ELR (cell line): ENCODE results near the gene EVC2.
A peak's percentile ranks its signal among the peaks of the same experiment; 100 is the strongest.

Experiments
- DNase-seq: peaks from one replicate; pipeline ENCODE4 v3.0.0-alpha.2; 2015; ENCODE audit warnings: low read depth

Gene EVC2, protein sequence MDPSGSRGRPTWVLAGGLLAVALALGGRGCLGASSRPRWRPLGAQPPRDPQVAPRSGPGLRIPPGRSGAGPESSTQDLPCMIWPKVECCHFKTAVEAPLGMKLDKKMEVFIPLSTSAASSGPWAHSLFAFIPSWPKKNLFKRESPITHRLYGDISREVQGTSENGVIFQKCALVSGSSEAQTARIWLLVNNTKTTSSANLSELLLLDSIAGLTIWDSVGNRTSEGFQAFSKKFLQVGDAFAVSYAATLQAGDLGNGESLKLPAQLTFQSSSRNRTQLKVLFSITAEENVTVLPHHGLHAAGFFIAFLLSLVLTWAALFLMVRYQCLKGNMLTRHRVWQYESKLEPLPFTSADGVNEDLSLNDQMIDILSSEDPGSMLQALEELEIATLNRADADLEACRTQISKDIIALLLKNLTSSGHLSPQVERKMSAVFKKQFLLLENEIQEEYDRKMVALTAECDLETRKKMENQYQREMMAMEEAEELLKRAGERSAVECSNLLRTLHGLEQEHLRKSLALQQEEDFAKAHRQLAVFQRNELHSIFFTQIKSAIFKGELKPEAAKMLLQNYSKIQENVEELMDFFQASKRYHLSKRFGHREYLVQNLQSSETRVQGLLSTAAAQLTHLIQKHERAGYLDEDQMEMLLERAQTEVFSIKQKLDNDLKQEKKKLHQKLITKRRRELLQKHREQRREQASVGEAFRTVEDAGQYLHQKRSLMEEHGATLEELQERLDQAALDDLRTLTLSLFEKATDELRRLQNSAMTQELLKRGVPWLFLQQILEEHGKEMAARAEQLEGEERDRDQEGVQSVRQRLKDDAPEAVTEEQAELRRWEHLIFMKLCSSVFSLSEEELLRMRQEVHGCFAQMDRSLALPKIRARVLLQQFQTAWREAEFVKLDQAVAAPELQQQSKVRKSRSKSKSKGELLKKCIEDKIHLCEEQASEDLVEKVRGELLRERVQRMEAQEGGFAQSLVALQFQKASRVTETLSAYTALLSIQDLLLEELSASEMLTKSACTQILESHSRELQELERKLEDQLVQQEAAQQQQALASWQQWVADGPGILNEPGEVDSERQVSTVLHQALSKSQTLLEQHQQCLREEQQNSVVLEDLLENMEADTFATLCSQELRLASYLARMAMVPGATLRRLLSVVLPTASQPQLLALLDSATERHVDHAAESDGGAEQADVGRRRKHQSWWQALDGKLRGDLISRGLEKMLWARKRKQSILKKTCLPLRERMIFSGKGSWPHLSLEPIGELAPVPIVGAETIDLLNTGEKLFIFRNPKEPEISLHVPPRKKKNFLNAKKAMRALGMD

GRCh38 chr4:5708449-5709206 is at the start of gene EVC2:
Gene EVC2, minus strand, starts transcription at chr4:5708559. Its CDS starts 46 bp downstream, at chr4:5708513.
- peak; percentile 68 for DNase-seq

DNA sequence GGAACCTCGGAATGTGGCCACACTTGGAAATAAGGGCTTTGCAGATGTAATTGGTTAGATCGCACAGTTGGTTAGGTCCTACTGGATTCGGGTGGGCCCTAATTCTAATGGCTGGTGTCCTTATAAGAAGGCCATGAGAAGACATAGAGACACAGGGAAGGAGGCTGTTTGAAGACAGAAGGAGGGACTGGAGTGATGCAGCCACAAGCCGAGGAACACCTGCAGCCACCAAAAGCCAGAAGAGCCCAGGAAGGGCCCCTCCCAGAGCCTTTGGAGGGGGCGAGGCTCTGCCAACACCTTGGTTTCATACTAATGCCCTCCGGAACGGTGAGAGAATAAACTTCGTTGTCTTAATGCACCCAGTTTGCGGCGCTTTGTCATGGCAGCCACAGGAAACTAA is 49.6 kb upstream of the EVC2 start:
- DNase-seq = no peak

DNA sequence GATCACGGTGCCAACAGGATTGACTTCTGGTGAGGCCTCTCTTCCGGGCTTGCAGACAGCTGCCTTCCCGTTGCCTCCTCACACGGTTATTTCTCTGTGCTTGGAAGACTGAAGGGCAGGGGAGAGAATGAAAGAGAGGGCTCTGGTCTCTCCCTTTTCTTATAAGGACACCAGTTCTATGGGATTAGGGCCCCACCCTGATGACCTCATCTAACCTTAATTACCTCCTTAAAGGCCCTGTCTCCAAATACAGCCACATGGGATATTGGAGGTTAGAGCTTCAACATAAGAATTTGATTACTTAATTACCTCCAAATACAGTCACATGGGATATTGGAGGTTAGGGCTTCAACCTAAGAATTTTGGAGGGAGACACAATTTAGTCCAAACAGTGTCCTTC is 49.2 kb upstream of the EVC2 start:
- DNase-seq = peak; percentile 58

- no peak for DNase-seq
Observed at GRCh38 chr4:5757091-5757490, 48.7 kb upstream of the EVC2 start.

DNA sequence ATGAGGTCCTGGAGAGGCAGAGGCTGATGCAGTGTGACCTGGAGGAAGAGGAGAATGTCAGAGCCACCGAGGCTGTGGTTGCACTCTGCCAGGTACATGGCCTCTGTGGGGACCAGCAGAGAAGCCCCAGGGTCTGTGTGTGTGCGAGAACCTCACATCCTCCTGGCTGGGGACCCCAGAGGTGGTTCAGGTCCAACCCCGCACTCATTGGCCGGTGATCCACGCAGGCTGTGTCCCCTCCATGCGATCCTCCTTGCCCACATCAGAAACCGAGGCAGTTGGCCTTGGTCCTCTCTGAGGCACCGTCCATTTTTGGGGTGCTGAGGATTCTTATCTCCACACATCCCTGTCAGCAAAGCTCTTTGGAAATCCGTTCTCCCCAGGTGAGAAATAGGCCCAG is 47.9 kb upstream of the EVC2 start:
- no peak for DNase-seq

GRCh38 chr4:5755679-5756078 is 47.3 kb upstream of the EVC2 start:
- DNase-seq = no peak

- no peak for DNase-seq
Observed at GRCh38 chr4:5755161-5755560, 46.8 kb upstream of the EVC2 start.

DNA sequence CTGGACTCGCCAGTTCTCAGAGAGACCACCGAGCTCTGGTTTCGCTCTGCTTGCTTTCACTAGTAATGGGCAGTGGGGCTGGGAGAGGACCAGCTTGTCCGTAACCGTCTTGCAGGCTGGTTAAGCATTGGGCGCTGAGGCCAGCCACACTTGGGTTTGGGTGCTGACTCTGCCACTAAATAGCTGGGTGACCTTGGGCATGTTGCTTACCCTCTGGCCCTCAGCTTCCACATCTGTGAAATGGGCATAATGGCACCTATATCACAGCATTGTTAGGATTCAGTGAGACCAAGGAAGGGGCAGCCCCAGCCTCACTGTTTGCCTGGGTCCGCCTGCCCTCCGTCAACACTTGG is 46.1 kb upstream of the EVC2 start:
- DNase-seq = no peak

DNA sequence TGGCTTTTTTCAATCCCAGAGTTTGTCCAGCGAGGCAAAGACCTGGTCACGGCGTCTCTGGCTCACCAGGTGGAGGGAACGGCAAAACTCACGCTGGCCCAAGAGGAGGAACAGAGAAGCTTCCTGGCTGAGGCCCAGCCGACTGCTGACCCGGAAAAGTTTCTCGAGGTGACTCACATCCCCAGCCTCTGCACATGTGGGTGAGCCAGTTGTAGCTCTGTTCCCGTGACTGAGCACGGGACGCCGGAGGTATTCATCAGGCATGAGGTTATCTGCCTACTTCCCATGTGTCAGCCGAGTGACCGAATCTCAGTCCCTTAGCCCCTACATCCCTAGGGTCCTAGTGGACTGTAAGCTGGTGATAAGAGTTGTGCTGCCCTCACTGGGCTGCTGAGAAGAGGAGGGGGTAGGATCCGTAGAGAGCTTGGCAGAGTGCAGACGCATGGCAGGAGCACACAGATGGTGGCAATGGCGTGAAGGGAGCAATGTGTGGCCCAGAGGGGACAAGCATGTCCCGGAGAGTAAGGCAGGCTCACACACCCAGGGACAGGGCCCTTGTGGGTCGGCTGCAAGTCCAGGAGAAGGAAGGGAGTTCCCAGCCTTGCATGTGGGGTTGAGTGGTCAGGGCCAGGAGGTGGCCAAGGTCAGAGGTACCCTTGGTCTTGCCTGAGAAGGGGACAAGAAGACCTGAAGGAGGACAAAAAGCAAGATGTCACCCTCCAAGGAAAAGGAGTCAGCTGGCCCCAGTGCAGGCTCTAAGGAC is 45.6 kb upstream of the EVC2 start:
- peak; percentile 97 for DNase-seq

GRCh38 chr4:5753366-5753765 is 45.0 kb upstream of the EVC2 start:
- no peak for DNase-seq

- peak; percentile 89 for DNase-seq
Observed at GRCh38 chr4:5752376-5753184, 44.2 kb upstream of the EVC2 start.

DNA sequence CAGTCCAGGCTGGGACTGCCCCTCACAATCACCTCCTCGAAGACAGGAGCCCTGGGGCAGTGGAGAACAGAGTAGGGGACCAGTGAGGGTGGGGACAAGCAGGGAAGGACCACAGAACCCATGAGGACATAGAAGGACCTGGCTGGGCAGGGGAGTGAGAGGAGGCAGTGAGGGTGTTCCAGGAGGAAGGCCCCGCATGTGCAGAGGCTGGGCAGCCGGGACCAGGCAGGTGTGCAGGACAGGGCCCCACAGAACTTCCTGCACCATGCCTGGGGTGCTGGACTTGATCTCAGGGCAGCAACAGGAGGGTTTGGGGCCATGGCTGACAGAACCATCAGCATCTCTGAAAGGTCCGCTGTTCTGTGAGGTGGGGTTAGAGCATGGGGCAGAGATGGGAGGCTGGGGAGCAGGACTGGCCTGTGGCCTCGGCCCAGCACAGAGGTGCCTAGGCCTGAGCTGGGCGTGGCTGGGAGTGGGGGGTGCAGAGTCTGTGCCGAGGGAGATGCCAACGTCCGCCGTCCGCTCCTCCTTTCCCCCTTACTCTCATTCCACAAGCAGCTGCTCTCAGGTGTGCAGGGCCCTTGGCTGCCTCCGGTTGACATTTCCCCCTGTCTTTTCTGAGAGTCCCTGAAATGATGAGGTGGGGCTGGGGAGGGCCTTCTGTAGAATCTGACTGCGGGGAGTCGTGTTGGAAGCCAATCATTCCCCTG is 43.5 kb upstream of the EVC2 start:
- DNase-seq = no peak

GRCh38 chr4:5750946-5751665 is 42.7 kb upstream of the EVC2 start:
- peak; percentile 81 for DNase-seq

GRCh38 chr4:5750052-5750945 is 41.9 kb upstream of the EVC2 start:
- DNase-seq = peak; percentile 79

DNA sequence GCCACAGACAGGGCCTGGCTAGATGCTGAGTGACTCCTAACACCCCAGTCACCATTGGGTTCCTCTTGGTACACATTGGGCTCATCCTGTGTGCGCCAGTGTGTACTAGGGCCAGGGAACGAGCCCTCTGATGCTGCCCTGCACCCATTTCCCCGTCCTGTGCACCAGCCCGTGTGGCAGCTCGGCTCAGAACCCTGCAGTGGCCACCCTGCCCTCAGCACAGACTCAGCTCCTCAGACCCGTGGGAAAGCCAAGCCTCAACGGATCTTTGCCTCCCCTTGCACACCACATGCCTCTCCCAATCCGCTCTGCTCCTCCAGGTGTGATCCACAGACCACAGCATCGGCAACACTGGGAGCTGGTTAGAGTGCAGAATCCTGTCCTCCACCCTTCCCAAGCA is 41.2 kb upstream of the EVC2 start:
- no peak for DNase-seq

DNA sequence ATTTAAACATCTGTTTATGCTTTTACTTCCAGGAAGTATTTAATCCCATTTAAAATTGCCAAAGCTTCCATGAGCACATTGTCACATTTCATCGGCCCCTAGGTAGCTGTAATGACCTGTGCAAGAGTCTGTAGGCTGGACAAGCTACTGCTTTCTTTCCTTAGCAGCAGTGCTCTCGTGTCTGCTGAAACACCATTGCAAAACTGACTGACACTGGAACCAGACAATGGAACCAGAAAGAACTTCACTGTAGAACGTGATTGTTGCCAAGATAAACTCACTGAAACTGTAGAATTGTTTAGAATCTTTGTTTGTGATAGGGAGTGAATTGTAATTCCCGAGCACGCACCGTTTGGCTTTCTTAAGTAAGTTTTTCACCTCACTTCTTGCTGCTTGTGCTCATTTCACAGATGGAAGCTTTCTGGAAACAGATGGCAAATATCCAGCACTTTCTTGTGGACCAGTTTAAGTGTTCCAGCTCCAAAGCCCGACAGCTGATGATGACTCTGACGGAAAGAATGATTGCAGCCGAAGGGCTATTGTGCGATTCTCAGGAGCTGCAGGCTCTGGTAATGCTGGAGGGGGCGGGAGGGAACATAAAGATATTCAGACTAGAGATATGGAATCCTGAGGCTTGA is 39.5 kb upstream of the EVC2 start:
- peak; percentile 83 for DNase-seq
